ENCODE results near the gene CELSR2.

DNA sequence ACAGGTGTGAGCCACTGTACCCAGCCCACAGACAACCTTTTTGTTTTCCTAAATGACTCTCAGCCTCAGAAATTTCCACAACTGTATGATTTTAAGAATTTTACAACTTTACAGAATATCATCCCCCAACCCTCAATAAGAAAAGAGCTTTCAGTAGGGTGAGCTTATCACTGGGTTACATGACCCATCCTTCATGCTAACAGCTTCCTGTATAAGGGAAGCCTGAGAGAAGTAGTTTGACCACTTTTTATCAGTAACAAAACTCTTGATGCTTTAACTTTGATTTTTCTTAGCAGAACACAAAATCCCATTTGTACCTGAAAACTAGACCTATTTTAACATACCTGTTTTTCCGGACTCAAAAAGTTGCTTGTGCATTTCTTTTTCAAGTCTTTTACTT lies 67.2 kb downstream of the CELSR2 start:
- TF ChIP-seq, protein P1, sequence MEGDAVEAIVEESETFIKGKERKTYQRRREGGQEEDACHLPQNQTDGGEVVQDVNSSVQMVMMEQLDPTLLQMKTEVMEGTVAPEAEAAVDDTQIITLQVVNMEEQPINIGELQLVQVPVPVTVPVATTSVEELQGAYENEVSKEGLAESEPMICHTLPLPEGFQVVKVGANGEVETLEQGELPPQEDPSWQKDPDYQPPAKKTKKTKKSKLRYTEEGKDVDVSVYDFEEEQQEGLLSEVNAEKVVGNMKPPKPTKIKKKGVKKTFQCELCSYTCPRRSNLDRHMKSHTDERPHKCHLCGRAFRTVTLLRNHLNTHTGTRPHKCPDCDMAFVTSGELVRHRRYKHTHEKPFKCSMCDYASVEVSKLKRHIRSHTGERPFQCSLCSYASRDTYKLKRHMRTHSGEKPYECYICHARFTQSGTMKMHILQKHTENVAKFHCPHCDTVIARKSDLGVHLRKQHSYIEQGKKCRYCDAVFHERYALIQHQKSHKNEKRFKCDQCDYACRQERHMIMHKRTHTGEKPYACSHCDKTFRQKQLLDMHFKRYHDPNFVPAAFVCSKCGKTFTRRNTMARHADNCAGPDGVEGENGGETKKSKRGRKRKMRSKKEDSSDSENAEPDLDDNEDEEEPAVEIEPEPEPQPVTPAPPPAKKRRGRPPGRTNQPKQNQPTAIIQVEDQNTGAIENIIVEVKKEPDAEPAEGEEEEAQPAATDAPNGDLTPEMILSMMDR (IDR thresholded peaks at IDR 0.05 in 2 of 3, conservative IDR thresholded peaks at IDR 0.05 in 1 of 3; ENCODE audit: borderline replicate concordance in 1 of 3, insufficient read depth in 1 of 3, low read depth in 2 of 3, low read length in 2 of 3): no peak
- TF ChIP-seq SRF (IDR thresholded peaks at IDR 0.05; ENCODE audit: low read depth) (no peak), JUND (IDR thresholded peaks at IDR 0.05) (no peak), SIN3A (IDR thresholded peaks at IDR 0.05; ENCODE audit: low read depth) (no peak), EZH2phosphoT487 (IDR thresholded peaks at IDR 0.05; ENCODE audit: borderline replicate concordance) (no peak), EGR1 (IDR thresholded peaks at IDR 0.05; ENCODE audit: low read depth) (no peak), ZFX (IDR thresholded peaks at IDR 0.05) (no peak), FOSL1 (IDR thresholded peaks at IDR 0.05; ENCODE audit: low read depth) (no peak), YY1 (IDR thresholded peaks at IDR 0.05; ENCODE audit: extremely low read depth, insufficient replicate concordance, low read depth, low read length) (no peak), POLR2AphosphoS5 (IDR thresholded peaks at IDR 0.05; ENCODE audit: low read depth, low read length) (no peak)
- TF ChIP-seq, protein P2, sequence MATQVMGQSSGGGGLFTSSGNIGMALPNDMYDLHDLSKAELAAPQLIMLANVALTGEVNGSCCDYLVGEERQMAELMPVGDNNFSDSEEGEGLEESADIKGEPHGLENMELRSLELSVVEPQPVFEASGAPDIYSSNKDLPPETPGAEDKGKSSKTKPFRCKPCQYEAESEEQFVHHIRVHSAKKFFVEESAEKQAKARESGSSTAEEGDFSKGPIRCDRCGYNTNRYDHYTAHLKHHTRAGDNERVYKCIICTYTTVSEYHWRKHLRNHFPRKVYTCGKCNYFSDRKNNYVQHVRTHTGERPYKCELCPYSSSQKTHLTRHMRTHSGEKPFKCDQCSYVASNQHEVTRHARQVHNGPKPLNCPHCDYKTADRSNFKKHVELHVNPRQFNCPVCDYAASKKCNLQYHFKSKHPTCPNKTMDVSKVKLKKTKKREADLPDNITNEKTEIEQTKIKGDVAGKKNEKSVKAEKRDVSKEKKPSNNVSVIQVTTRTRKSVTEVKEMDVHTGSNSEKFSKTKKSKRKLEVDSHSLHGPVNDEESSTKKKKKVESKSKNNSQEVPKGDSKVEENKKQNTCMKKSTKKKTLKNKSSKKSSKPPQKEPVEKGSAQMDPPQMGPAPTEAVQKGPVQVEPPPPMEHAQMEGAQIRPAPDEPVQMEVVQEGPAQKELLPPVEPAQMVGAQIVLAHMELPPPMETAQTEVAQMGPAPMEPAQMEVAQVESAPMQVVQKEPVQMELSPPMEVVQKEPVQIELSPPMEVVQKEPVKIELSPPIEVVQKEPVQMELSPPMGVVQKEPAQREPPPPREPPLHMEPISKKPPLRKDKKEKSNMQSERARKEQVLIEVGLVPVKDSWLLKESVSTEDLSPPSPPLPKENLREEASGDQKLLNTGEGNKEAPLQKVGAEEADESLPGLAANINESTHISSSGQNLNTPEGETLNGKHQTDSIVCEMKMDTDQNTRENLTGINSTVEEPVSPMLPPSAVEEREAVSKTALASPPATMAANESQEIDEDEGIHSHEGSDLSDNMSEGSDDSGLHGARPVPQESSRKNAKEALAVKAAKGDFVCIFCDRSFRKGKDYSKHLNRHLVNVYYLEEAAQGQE (IDR thresholded peaks at IDR 0.05; ENCODE audit: low read depth): no peak
- TF ChIP-seq, protein P3, sequence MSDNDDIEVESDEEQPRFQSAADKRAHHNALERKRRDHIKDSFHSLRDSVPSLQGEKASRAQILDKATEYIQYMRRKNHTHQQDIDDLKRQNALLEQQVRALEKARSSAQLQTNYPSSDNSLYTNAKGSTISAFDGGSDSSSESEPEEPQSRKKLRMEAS (IDR thresholded peaks at IDR 0.05): no peak
- TF ChIP-seq, protein P4, sequence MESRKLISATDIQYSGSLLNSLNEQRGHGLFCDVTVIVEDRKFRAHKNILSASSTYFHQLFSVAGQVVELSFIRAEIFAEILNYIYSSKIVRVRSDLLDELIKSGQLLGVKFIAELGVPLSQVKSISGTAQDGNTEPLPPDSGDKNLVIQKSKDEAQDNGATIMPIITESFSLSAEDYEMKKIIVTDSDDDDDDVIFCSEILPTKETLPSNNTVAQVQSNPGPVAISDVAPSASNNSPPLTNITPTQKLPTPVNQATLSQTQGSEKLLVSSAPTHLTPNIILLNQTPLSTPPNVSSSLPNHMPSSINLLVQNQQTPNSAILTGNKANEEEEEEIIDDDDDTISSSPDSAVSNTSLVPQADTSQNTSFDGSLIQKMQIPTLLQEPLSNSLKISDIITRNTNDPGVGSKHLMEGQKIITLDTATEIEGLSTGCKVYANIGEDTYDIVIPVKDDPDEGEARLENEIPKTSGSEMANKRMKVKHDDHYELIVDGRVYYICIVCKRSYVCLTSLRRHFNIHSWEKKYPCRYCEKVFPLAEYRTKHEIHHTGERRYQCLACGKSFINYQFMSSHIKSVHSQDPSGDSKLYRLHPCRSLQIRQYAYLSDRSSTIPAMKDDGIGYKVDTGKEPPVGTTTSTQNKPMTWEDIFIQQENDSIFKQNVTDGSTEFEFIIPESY (IDR thresholded peaks at IDR 0.05; ENCODE audit: extremely low read depth, insufficient replicate concordance, low read length): no peak
- TF ChIP-seq, protein P5, sequence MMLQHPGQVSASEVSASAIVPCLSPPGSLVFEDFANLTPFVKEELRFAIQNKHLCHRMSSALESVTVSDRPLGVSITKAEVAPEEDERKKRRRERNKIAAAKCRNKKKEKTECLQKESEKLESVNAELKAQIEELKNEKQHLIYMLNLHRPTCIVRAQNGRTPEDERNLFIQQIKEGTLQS (IDR thresholded peaks at IDR 0.05): no peak
